Measurements from ENCODE around the gene ZNF692. TPM values are rescaled to one million over a fixed set of nuclear protein-coding genes. Genes with fewer than 3 reads are reported as not detected.

The ZNF692 gene
- total RNA-seq, 1 experiment from 2014 or later, result 40.1 TPM

DNA sequence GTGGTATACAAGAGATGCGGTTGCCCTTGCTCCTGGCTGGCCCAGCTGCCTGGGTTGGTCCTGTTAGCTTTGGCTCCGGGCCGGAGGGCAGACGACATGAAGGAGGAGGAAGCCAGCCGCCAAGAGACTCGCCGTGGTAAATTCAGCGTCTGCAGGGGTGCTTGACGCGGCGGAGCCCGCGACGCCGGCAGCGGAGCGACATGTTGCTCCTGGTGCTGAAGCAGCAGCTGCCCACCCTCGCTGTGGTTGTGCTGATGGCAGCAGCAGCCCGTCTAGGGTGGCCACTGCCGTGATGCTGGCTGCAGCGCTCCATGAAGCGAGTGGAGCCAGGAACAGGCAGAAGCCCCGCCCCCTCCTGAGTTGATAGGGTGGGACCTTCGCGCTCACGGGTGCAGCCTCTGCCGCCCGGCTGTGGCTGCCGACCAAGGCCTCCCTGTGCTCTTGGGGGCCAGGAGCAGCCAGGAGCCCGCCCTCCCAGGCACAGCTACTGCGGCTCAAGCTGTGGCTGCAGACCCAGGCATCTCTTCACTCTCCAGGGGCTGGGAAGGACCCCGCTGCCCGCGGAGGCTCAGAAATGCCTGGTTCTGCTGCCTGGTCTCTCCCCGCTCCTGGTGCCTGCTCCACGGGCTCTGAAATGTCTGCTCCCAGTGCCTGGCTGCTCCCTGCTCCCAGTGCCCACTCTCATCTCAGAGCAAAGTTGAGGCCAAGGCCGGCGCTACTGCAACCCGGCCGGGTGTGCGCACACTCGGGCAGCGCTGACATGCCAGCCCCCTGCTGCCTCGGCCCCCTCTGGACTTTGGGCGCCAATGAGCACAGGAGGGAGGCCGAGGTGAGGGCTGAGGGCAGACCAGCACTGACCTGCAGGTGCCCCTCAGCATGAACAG, 4.4 kb upstream of the ZNF692 start:
- H3K23ac ChIP-seq (ENCODE audit: insufficient read length, low read depth, low read length), result no peak overlapping the region
- H3K36me3 Mint-ChIP-seq (ENCODE audit: insufficient read depth in 1 of 3, low read depth in 3 of 3), result peaks cover 0 to 2% (median 0%) of the 10 kb centered on the region in 3 experiments; a peak in 1 of 7 replicates
- H3K79me1 ChIP-seq (ENCODE audit: insufficient read depth, low read depth, low read length, poor library complexity, severe bottlenecking), result no peaks in the 10 kb centered on the region
- H3K23me2 ChIP-seq (ENCODE audit: insufficient read length, low read depth, low read length, poor library complexity, severe bottlenecking), result peaks cover 16% of the 10 kb centered on the region
- H3K9ac ChIP-seq (ENCODE audit: extremely low read depth, insufficient read length, low read length), result peak overlapping the region; percentile 39
- peaks cover 0 to 2% of the 10 kb centered on the region in 2 experiments; a peak in 2 of 5 replicates for H3K9me3 Mint-ChIP-seq
- peak overlapping the region; percentile 91 for H3K4me2 ChIP-seq (ENCODE audit: insufficient read depth, insufficient read length, low read length)
- H3K56ac ChIP-seq (ENCODE audit: insufficient read length, low read depth, low read length), result no peak overlapping the region
- H2AFZ ChIP-seq (ENCODE audit: low read length), result no peak overlapping the region
- peak overlapping the region; percentile 68 for H3K18ac ChIP-seq (ENCODE audit: insufficient read length, low read depth, low read length)
- H3T11ph ChIP-seq (ENCODE audit: low read length), result no peak overlapping the region
- H3K4me1 Mint-ChIP-seq, result peaks cover 19 to 22% of the 10 kb centered on the region in 2 experiments
- TF ChIP-seq, protein P1, sequence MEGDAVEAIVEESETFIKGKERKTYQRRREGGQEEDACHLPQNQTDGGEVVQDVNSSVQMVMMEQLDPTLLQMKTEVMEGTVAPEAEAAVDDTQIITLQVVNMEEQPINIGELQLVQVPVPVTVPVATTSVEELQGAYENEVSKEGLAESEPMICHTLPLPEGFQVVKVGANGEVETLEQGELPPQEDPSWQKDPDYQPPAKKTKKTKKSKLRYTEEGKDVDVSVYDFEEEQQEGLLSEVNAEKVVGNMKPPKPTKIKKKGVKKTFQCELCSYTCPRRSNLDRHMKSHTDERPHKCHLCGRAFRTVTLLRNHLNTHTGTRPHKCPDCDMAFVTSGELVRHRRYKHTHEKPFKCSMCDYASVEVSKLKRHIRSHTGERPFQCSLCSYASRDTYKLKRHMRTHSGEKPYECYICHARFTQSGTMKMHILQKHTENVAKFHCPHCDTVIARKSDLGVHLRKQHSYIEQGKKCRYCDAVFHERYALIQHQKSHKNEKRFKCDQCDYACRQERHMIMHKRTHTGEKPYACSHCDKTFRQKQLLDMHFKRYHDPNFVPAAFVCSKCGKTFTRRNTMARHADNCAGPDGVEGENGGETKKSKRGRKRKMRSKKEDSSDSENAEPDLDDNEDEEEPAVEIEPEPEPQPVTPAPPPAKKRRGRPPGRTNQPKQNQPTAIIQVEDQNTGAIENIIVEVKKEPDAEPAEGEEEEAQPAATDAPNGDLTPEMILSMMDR (conservative IDR thresholded peaks at IDR 0.05), result no peak
- H3K9me3 ChIP-seq (ENCODE audit: control insufficient read depth, low read depth, low read length), result no peaks in the 10 kb centered on the region
- no peaks in the 10 kb centered on the region for H3K79me2 ChIP-seq (ENCODE audit: insufficient read depth, low read length)
- H4K8ac ChIP-seq (replicated peaks; ENCODE audit: insufficient read length, low read depth, low read length), result no peak overlapping the region
- H2BK20ac ChIP-seq (ENCODE audit: low read depth, low read length, poor library complexity, severe bottlenecking), result no peak overlapping the region
- H3K27ac Mint-ChIP-seq, result no peak overlapping the region
- H3K27ac ChIP-seq (ENCODE audit: insufficient read length, low read depth, low read length), result no peak overlapping the region
- peaks cover 53% of the 10 kb centered on the region for H3K27me3 Mint-ChIP-seq (ENCODE audit: low read depth)
- no peak overlapping the region for H2BK120ac ChIP-seq (ENCODE audit: low read depth, low read length, poor library complexity, severe bottlenecking)
- no peak overlapping the region for H4K91ac ChIP-seq (ENCODE audit: insufficient read length, low read depth, low read length)
- H2BK15ac ChIP-seq (ENCODE audit: low read depth, low read length), result no peak overlapping the region
- no peaks in the 10 kb centered on the region; the same call in 1 of the 2 replicates for H3K27me3 ChIP-seq (ENCODE audit: insufficient read depth, low read length)
- H2BK5ac ChIP-seq (ENCODE audit: insufficient read length, low read length), result no peak overlapping the region
- H3K4ac ChIP-seq (ENCODE audit: low read depth, low read length), result no peak overlapping the region
- H3K4me1 ChIP-seq (ENCODE audit: insufficient read depth, low read length), result no peaks in the 10 kb centered on the region
- peak overlapping the region; percentile 74 to 78 for H3K4me3 Mint-ChIP-seq
- no CpG with 5 or more reads among the region's 46 CpGs for WGBS (ENCODE audit: extremely low coverage, insufficient read length, low lambda C conversion rate)
- peak; percentile 82 for DNase-seq
- H2AK5ac ChIP-seq (ENCODE audit: insufficient read length, low read length), result no peak overlapping the region
- peak overlapping the region; percentile 66 for H3K14ac ChIP-seq (ENCODE audit: insufficient read depth, low read length)
- H4K5ac ChIP-seq (ENCODE audit: insufficient read length, low read depth, low read length), result no peak overlapping the region
- H4K20me1 ChIP-seq (ENCODE audit: control insufficient read depth, insufficient read depth, insufficient read length), result no peaks in the 10 kb centered on the region
- H2BK12ac ChIP-seq (ENCODE audit: insufficient read length, low read depth, low read length), result no peak overlapping the region

All from H9 (cell line).